K562 (cell line): ENCODE measurements around the gene ERAL1. TPM values are rescaled to one million over a fixed set of nuclear protein-coding genes. Genes with fewer than 3 reads are reported as not detected.
A peak's percentile ranks its signal among the peaks of the same experiment; 100 is the strongest.

Source experiments
- CSDE1 ChIP-seq, 2 experiments: fragments of 450-650 bp; IDR thresholded peaks; 2 replicates each; pipeline ENCODE4 v1.6.1; 2016; ENCODE audit warnings: mild to moderate bottlenecking in 1 of 2
- HSF4 ChIP-seq: fragments of 250-450 bp; sonication (Bioruptor Pico); IDR thresholded peaks from 2 replicates; pipeline ENCODE4 v2.1.2; 2022; ENCODE audit warnings: mild to moderate bottlenecking, moderate library complexity, borderline replicate concordance
- NCOA4 ChIP-seq: fragments of 450-650 bp; IDR thresholded peaks from 2 replicates; pipeline ENCODE4 v1.6.1; 2018; ENCODE audit warnings: mild to moderate bottlenecking; ENCODE audit not compliant: partially characterized antibody
- RCOR1 ChIP-seq, 2 experiments: IDR thresholded peaks; 2 replicates each; pipeline ENCODE4 v1.6.1; 2012; ENCODE audit warnings: low read depth in 2 of 2, low read length in 2 of 2, borderline replicate concordance in 1 of 2, improper control_type of control experiment in 1 of 2
- TBP ChIP-seq: optimal IDR thresholded peaks from 2 replicates; pipeline ENCODE3; 2011; ENCODE audit warnings: low read depth, low read length, improper control_type of control experiment
- ZFX ChIP-seq: sonication (generic); formaldehyde crosslinking; IDR thresholded peaks from 2 replicates; pipeline ENCODE4 v1.8.0; 2022; ENCODE audit warnings: mild to moderate bottlenecking, missing genetic modification reagents, moderate library complexity
- ZNF318 ChIP-seq, 2 experiments: fragments of 450-650 bp; IDR thresholded peaks; 2 replicates each; pipeline ENCODE4 v1.6.1; 2016; ENCODE audit warnings: mild to moderate bottlenecking in 2 of 2, borderline replicate concordance in 1 of 2, low read depth in 1 of 2, moderate library complexity in 1 of 2
- ZNF551 ChIP-seq: fragments of 250-450 bp; sonication (Bioruptor Pico); IDR thresholded peaks from 2 replicates; pipeline ENCODE4 v1.5.0; 2021; ENCODE audit warnings: mild to moderate bottlenecking, moderate library complexity
- ZNF780A ChIP-seq: fragments of 250-450 bp; sonication (Bioruptor Pico); IDR thresholded peaks from 2 replicates; pipeline ENCODE4 v1.5.0; 2021; ENCODE audit warnings: mild to moderate bottlenecking
- ZNF830 ChIP-seq: fragments of 250-450 bp; sonication (Bioruptor Pico); IDR thresholded peaks from 2 replicates; pipeline ENCODE4 v1.5.0; 2021; ENCODE audit warnings: mild to moderate bottlenecking
- polyA plus RNA-seq, 8 experiments: library from polyadenylated mRNA; depleted of rRNA in 4 of 8; stranded (reverse) in 5 of 8; unstranded in 3 of 8; fragments of >200 nt; fragmentation: Nextera tagmentation in 2 of 8; fragmentation: Illumina TruSeq in 1 of 8; extraction: Ambion mirVana in 2 of 8; extraction: Trizol in 1 of 8; gene quantifications; 2 replicates each; pipeline versions ENCODE4 v1.2.1 to v1.2.3, GENCODE V29; 2011 to 2014; ENCODE audit warnings: inconsistent platforms in 1 of 8, missing spikeins in 1 of 8
- total RNA-seq, 7 experiments: library from RNA; depleted of rRNA in 6 of 7; stranded (reverse); fragments of >200 nt in 6 of 7; fragmentation: Illumina TruSeq in 2 of 7; extraction: Trizol in 2 of 7; gene quantifications; 2 replicates each; pipeline versions ENCODE4 v1.2.1 to v1.2.3, GENCODE V29; 2011 to 2021; ENCODE audit warnings: low replicate concordance in 1 of 7
- TF ChIP-seq, protein P1 (sequence below), 2 experiments: fragments of 450-650 bp; IDR thresholded peaks; 2 replicates each; pipeline ENCODE4 v1.6.1; 2016
- TF ChIP-seq, protein P2 (sequence below): fragments of 250-450 bp; sonication (Bioruptor Pico); IDR thresholded peaks from 2 replicates; pipeline ENCODE4 v1.4.0; 2020; ENCODE audit warnings: mild to moderate bottlenecking, moderate library complexity, borderline replicate concordance

The ERAL1 gene
- total and polyA plus RNA-seq, 9 of the 15 experiments (the other 6 are each of a cell fraction or from before 2014, with no cell fraction given), result 37.5 to 351 (median 106) TPM

DNA sequence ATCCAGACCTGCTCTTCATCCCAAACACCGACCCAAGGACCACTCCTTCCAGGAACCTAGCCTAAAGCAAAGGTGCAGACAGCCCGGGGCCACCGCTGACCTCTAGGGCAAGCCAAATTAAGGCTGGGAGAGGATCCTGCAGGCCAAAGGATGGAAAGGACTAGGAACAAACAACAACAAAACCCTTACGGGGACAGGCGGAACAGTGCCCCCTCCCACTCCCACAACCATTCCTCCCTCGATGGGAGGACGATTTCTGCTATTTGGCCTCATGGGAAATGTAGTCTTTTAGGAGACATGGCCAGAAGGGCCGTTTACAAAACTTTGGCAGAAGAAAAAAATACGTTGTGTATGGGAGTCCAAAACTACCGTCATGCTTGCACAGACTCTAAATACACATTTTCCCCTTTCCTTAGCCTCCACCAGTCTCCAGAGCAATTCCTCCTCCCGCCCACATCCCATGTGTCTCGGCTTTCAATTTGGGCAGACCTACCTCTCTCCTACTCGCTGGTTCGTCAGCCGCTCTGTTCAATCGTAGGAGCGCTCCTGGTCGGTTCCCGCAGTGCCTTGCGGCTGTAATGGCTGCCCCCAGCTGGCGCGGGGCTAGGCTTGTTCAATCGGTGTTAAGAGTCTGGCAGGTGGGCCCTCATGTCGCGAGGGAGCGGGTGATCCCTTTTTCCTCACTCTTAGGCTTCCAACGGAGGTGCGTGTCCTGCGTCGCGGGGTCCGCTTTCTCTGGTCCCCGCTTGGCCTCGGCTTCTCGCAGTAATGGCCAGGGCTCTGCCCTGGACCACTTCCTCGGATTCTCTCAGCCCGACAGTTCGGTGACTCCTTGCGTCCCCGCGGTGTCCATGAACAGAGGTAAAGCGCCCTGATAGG lies at the start of gene ERAL1 (continued):
- TF ChIP-seq, protein P1, sequence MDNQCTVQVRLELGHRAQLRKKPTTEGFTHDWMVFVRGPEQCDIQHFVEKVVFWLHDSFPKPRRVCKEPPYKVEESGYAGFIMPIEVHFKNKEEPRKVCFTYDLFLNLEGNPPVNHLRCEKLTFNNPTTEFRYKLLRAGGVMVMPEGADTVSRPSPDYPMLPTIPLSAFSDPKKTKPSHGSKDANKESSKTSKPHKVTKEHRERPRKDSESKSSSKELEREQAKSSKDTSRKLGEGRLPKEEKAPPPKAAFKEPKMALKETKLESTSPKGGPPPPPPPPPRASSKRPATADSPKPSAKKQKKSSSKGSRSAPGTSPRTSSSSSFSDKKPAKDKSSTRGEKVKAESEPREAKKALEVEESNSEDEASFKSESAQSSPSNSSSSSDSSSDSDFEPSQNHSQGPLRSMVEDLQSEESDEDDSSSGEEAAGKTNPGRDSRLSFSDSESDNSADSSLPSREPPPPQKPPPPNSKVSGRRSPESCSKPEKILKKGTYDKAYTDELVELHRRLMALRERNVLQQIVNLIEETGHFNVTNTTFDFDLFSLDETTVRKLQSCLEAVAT (IDR thresholded peaks at IDR 0.05), result 0 out of 4 replicates have a peak, but pooled peaks have one; percentile 34 to 69
- TF ChIP-seq, protein P2, sequence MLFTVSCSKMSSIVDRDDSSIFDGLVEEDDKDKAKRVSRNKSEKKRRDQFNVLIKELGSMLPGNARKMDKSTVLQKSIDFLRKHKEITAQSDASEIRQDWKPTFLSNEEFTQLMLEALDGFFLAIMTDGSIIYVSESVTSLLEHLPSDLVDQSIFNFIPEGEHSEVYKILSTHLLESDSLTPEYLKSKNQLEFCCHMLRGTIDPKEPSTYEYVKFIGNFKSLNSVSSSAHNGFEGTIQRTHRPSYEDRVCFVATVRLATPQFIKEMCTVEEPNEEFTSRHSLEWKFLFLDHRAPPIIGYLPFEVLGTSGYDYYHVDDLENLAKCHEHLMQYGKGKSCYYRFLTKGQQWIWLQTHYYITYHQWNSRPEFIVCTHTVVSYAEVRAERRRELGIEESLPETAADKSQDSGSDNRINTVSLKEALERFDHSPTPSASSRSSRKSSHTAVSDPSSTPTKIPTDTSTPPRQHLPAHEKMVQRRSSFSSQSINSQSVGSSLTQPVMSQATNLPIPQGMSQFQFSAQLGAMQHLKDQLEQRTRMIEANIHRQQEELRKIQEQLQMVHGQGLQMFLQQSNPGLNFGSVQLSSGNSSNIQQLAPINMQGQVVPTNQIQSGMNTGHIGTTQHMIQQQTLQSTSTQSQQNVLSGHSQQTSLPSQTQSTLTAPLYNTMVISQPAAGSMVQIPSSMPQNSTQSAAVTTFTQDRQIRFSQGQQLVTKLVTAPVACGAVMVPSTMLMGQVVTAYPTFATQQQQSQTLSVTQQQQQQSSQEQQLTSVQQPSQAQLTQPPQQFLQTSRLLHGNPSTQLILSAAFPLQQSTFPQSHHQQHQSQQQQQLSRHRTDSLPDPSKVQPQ (CRISPR knock-in tag), result no peak
- TF ChIP-seq ZNF551 (CRISPR knock-in tag) (no peak), TBP (peak; percentile 93), NCOA4 (no peak), ZNF780A (CRISPR knock-in tag) (no peak), RCOR1 (IDR thresholded peaks at IDR 0.05; ENCODE audit: borderline replicate concordance in 1 of 2, low read depth in 2 of 2, low read length in 2 of 2) (0 out of 4 replicates have a peak, but pooled peaks of 1 of the 2 experiments have one; percentile 20), ZNF830 (CRISPR knock-in tag) (no peak), ZFX (CRISPR knock-in tag) (peak; percentile 83), CSDE1 (IDR thresholded peaks at IDR 0.05) (peak in 1 of 2 experiments; percentile 58; a peak in 1 of 4 replicates), HSF4 (no peak), ZNF318 (IDR thresholded peaks at IDR 0.05; ENCODE audit: borderline replicate concordance in 1 of 2, low read depth in 1 of 2) (no peak)
